ENCODE results near the gene SELP. TPM values are rescaled to one million over a fixed set of nuclear protein-coding genes. Genes with fewer than 3 reads are reported as not detected.
A peak's percentile ranks its signal among the peaks of the same experiment; 100 is the strongest.

Gene SELP
- total RNA-seq, 1 donor from 2014 or later: 7.4 TPM

DNA sequence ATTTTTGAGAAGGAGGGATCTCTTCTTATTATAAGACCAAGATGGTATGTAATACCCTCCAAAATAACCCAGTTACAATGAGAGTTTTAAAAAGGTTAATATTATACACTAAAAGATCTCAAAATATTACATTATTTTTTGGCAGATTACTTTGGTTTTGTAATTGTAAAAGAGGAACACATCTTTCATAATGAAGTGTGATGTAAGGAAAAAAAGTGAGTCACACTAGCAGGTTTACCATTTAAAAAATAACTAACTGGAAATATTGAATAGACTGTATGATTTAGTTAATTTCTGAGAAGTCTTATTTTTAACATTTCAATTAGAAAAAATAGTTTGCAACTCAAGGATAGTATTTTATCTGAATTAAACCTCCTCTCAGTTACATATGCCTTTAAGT lies 44.7 kb downstream of the SELP start:
- ATAC-seq (no peak), DNase-seq (no peak)
- intact Hi-C loops (cut with micrococcal nuclease): no loop called here

- intact Hi-C loops (cut with micrococcal nuclease): no loop called here
- no peak for DNase-seq
- ATAC-seq: no peak
These were observed 45.3 kb downstream of the SELP start for GRCh38 chr1:169584483-169585144.

- intact Hi-C loops (cut with micrococcal nuclease): no loop called here
- DNase-seq: no peak
- no peak for ATAC-seq
These were observed 51.8 kb downstream of the SELP start for GRCh38 chr1:169577981-169578738.

DNA sequence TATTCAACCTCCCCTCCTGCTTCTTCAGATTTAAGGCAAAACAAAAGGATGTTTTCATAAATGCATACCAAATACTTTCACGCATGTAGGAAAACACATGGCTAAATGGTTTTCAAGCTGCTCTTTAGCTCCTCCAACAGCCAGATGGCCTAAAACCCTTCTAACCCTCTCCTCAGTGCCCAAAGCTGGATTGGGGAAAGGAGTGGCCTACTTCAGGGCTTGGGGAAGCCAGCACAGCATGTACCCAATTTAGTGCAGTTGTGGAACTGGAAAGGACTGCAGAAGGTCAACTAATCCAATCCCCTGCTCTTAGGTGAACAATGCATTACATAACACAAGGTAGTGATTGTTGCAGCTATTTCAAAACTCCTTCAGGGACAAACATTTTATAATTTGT lies 53.0 kb downstream of the SELP start:
- DNase-seq: no peak
- intact Hi-C loops (cut with micrococcal nuclease): no loop called here
- ATAC-seq: peak; percentile 52

- ATAC-seq: peak; percentile 93
- peak; percentile 41 for DNase-seq
These were observed 53.5 kb downstream of the SELP start for GRCh38 chr1:169576241-169576934.

GRCh38 chr1:169574336-169574735 lies 55.6 kb downstream of the SELP start:
- ATAC-seq (no peak), DNase-seq (no peak)
- intact Hi-C loops (cut with micrococcal nuclease): no loop called here

More at GRCh38 chr1:169576241-169576934, 53.5 kb downstream of the SELP start:
- intact Hi-C loops (cut with micrococcal nuclease): no loop called here

DNA sequence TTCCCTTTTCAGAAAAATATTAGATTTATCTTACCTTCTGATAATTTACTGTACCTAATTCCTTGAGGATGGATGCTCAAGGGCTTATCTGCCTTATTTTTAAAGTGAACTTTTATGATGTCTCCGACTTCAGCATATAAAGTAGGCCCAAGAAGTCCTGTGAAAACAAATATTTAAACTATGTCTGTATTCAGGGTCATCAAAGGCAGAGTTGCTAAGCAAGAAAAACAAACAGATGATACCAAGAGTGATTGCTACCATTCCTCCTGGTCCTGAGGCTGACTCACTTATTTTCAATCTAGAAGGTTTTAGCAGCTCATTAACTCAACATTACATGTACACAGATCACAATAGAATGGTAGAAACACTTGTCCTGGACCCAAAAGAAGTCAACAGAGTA lies 57.7 kb downstream of the SELP start:
- no peak for DNase-seq
- no peak for ATAC-seq
- intact Hi-C loops (cut with micrococcal nuclease): no loop called here

DNA sequence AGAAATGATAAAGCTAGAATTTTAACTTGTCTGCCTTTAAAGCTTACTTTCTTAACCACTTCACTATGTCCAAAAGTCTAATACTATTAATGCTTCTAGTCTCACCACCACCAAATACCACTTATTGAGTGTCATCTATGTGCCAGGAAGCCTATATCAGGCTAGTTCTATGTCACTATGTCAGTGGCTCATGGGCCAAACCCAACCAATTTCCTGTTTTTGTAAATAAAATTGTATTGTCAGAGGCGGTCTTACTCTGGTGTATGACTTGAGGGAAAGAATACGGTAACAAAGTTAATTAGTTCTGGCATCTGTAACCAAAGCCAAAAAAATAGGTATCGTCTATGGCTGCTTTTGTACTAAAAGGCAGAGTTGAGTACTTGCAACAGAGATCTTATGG lies 58.5 kb downstream of the SELP start:
- intact Hi-C loops (cut with micrococcal nuclease): no loop called here
- ATAC-seq: no peak
- DNase-seq: no peak

- intact Hi-C loops (cut with micrococcal nuclease): no loop called here
- ATAC-seq: no peak
- no peak for DNase-seq
These were observed 59.8 kb downstream of the SELP start for GRCh38 chr1:169570172-169570574.

GRCh38 chr1:169568497-169568896 lies 61.4 kb downstream of the SELP start:
- no peak for ATAC-seq
- intact Hi-C loops (cut with micrococcal nuclease): no loop called here
- DNase-seq: no peak

GRCh38 chr1:169565335-169566271 lies 64.3 kb downstream of the SELP start:
- ATAC-seq (no peak), DNase-seq (no peak)
- intact Hi-C loops (cut with micrococcal nuclease): no loop called here

- intact Hi-C loops (cut with micrococcal nuclease): no loop called here
- no peak for ATAC-seq
- DNase-seq: no peak
These were observed 66.3 kb downstream of the SELP start for GRCh38 chr1:169563650-169564049.

GRCh38 chr1:169563019-169563615 lies 66.8 kb downstream of the SELP start:
- no peak for ATAC-seq
- intact Hi-C loops (cut with micrococcal nuclease): no loop called here
- no peak for DNase-seq

GRCh38 chr1:169561692-169562091 lies 68.2 kb downstream of the SELP start:
- ATAC-seq (no peak), DNase-seq (no peak)
- intact Hi-C loops (cut with micrococcal nuclease): no loop called here

DNA sequence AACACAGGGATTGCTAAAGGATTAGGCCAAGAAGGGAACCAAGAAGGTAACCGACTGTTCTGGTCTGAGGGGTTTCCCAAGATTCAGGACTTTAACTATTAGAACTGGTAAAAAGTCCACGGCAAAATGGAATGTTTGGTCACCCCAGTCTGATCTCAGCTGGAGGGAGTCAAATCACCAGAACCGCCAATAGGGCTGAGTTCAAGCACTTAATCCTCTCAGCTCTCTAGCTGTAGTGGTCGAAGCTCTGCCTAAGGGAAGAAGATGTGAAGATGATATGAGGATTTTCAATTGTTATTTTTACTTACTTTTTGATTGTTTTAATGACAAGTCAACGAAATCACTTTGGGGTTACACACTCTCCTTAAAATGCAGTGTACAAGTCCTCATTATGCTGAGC lies 72.8 kb downstream of the SELP start:
- ATAC-seq (no peak), DNase-seq (no peak)
- intact Hi-C loops (cut with micrococcal nuclease): no loop called here

DNA sequence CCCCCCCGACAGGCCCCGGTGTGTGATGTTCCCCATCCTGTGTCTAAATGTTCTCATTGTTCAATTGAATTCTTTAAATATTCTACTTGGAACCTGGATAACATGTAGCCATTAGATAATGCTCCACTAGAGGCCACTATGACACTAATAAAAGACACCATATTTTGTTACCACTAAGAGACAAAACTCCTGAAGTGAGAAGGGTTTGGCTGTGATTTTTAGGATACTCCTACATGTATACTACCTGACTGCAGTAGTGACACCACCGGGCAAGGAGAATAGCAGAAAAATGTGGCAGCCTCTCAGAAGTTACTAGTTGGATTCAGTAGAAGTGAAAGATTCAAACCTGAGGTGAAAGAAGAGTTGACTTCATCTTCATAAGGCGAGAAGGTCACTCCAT lies 79.6 kb downstream of the SELP start:
- intact Hi-C loops (cut with micrococcal nuclease): loop anchor here (5.0 kb wide), 2 partner anchors 157 to 257 kb away; no protein-coding TSS in a partner anchor
- DNase-seq (no peak), ATAC-seq (peak; percentile 57)

DNA sequence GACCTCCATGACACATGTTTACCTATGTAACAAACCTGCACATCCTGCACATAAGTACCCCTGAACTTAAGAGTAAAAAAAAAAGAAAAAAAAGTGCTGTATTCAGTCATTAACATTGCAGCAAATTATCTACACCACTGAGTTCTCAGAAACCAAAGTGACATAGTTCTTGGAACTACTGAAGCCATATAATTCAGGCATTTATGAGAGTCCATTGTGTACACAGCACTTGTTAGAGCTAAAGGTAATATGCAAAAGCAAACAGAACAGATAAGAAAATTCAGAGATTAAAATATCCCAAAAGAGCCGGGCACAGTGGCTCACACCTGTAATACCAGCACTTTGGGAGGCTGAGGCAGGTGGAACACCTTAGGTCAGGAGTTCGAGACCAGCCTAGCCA lies 81.6 kb downstream of the SELP start:
- ATAC-seq (no peak), DNase-seq (no peak)
- intact Hi-C loops (cut with micrococcal nuclease): loop anchor here (5.0 kb wide), 1 partner anchor 81 kb away; no protein-coding TSS in a partner anchor

DNA sequence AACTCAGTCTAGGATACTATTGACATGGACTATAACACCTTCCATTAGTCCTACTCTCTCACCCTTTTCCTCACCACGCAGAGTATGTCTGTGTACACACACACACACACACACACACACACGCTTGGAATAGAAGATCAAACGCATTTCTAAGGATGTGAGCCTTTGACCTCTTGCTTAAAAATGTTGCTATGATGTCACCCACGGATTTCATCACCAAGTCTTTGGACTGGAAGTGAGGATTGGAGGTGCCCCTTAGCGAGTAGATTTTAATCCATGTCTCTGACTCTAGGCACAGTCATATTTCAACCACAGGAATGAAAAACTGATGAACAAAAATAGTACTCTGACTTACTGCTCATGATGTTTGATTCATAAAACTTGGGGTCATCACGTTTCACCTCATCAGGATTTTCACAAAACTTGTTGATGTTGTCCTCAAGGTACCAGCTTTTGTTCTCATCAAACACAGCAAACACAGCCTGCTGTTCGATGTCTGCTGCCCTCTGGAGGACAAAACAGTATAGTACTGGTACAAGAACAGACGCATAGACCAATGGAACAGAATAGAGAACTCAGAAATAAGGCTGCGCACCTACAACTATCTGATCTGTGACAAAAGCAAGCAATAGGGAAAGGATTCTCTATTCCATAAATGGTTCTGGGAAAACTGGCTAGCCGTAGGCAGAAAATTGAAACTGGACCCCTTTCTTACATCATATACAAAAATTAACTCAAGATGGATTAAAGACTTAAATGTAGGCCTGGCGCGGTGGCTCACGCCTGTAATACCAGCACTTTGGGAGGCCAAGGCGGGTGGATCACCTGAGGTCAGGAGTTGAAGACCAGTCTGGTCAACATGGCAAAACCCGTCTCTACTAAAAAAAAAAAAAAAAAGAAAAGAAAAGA lies 83.6 kb downstream of the SELP start:
- DNase-seq (peak; percentile 26), ATAC-seq (peak; percentile 86)
- intact Hi-C loops (cut with micrococcal nuclease): loop anchor here (5.0 kb wide), 1 partner anchor 79 kb away; no protein-coding TSS in a partner anchor

Measured in left ventricle myocardium superior (tissue), 1 donor.